Central memory CD8-positive, alpha-beta T cell (primary cell): ENCODE measurements around the gene ZNF174.

Experiments
- ATAC-seq: fragments of 150-1000 bp; cut with Tn5 transposase; replicated peaks from 2 replicates; pipeline ENCODE4 v1.10.0; 2022; ENCODE audit warnings: mild to moderate bottlenecking, moderate FRiP score, moderate number of reproducible peaks; ENCODE audit not compliant: poor library complexity, severe bottlenecking; ENCODE audit errors: extremely low read depth
- DNase-seq, 2 donors: peaks; one replicate each; pipeline ENCODE4 v3.0.0; 2021; ENCODE audit warnings: low spot score in 2 of 2
- H3K27ac Mint-ChIP-seq: one replicate; pipeline ENCODE4 v1.8.0; 2022; ENCODE audit warnings: low read depth, mild to moderate bottlenecking, moderate library complexity, mixed read lengths
- H3K27me3 Mint-ChIP-seq: one replicate; pipeline ENCODE4 v1.8.0; 2022; ENCODE audit warnings: mixed read lengths
- H3K36me3 Mint-ChIP-seq: one replicate; pipeline ENCODE4 v1.8.0; 2022; ENCODE audit warnings: mild to moderate bottlenecking, moderate library complexity, mixed read lengths; ENCODE audit not compliant: insufficient read depth
- H3K4me1 Mint-ChIP-seq: one replicate; pipeline ENCODE4 v1.8.0; 2022; ENCODE audit warnings: mixed read lengths
- H3K4me3 Mint-ChIP-seq: one replicate; pipeline ENCODE4 v1.8.0; 2022; ENCODE audit warnings: mild to moderate bottlenecking, moderate library complexity, mixed read lengths
- H3K9me3 Mint-ChIP-seq: one replicate; pipeline ENCODE4 v1.8.0; 2022; ENCODE audit warnings: mixed read lengths

The ZNF174 gene

GRCh38 chr16:3400779-3401688, at the start of gene ZNF174, which contains the start of gene ZSCAN32:
TSS of gene ZNF174 (plus strand) at chr16:3401215. CDS start at chr16:3402005, 790 bp downstream.
TSS of gene ZSCAN32 (minus strand) at chr16:3401004. CDS start at chr16:3397557, 3,447 bp downstream.
- peaks cover 48% of the 10 kb centered on the region for H3K4me1 Mint-ChIP-seq

GRCh38 chr16:3355589-3355988, 45.4 kb upstream of the ZNF174 start, which contains the start of gene OR2C1:
TSS of gene OR2C1 (plus strand) at chr16:3355889. CDS start at chr16:3355941, 52 bp downstream.
- no peak within 1 kb of the TSS for H3K27ac Mint-ChIP-seq
- no peak for ATAC-seq

More at GRCh38 chr16:3400779-3401688, at the start of gene ZNF174, which contains the start of gene ZSCAN32:
- Mint-ChIP-seq H3K4me3 (peak within 1 kb of the TSS; percentile 96), H3K36me3 (peaks cover 15% of the 10 kb centered on the region), H3K9me3 (peaks cover 1% of the 10 kb centered on the region), H3K27me3 (no peaks in the 10 kb centered on the region), H3K27ac (peak within 1 kb of the TSS; percentile 87)
- ATAC-seq: peak; percentile 99
- DNase-seq: peak; percentile 96 to 99

GRCh38 chr16:3356118-3356517, 44.9 kb upstream of the ZNF174 start:
- Mint-ChIP-seq H3K9me3 (peaks cover 10% of the 10 kb centered on the region), H3K4me1 (no peaks in the 10 kb centered on the region), H3K27ac (no peak overlapping the region), H3K4me3 (no peak overlapping the region), H3K27me3 (peaks cover 39% of the 10 kb centered on the region), H3K36me3 (no peaks in the 10 kb centered on the region)
- DNase-seq (no peak), ATAC-seq (no peak)

More at GRCh38 chr16:3355589-3355988, 45.4 kb upstream of the ZNF174 start, which contains the start of gene OR2C1:
- no peak within 1 kb of the TSS for H3K4me3 Mint-ChIP-seq
- no peaks in the 10 kb centered on the region for H3K36me3 Mint-ChIP-seq
- DNase-seq: no peak
- H3K4me1 Mint-ChIP-seq: no peaks in the 10 kb centered on the region
- peaks cover 34% of the 10 kb centered on the region for H3K27me3 Mint-ChIP-seq
- peaks cover 10% of the 10 kb centered on the region for H3K9me3 Mint-ChIP-seq

- Mint-ChIP-seq H3K36me3 (no peaks in the 10 kb centered on the region), H3K9me3 (peaks cover 10% of the 10 kb centered on the region), H3K27ac (no peak overlapping the region), H3K4me1 (no peaks in the 10 kb centered on the region), H3K27me3 (peaks cover 58% of the 10 kb centered on the region), H3K4me3 (no peak overlapping the region)
- DNase-seq (no peak), ATAC-seq (no peak)
Measured at GRCh38 chr16:3358871-3359270, 42.1 kb upstream of the ZNF174 start.

DNA sequence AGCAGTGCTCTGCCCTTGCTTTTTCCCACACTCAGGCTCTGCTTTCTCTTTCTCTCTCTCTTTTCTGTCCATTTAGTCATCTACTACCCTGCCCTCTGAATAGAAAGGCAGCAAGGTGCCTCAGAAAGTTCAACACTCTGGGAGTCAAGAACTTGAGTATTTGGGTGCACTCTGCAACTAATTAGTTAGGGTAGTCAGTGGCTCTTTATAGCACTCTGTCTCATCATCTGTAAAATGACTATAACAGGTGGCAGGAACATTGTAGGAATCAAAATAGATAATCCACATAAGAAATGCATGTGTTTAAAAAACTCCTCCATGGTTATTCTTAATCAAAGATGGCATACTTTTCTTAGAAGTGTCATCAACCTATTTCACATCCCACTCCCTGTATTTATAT, 38.1 kb upstream of the ZNF174 start:
- DNase-seq (no peak), ATAC-seq (no peak)
- Mint-ChIP-seq H3K27me3 (peaks cover 43% of the 10 kb centered on the region), H3K4me3 (no peak overlapping the region), H3K27ac (no peak overlapping the region), H3K4me1 (peaks cover 5% of the 10 kb centered on the region), H3K36me3 (peaks cover 3% of the 10 kb centered on the region), H3K9me3 (peaks cover 5% of the 10 kb centered on the region)

DNA sequence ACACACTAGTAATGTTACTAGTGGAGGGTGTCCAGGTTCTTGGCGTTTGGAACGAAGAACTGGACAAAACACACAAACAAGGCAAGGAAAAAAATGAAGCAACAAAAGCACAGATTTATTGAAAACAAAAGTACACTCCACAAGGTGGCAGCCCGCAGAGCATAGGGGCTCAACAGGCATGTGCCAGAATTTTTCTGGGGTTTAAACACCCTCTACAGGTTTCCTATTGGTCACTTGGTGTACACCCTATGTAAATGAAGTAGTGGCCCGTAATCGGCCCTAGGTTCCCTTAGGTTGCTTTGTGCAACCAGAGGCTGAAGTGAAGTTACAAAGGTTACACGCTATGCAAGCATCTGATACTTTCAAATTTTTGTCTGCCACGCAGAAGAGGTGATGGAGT, 37.2 kb upstream of the ZNF174 start:
- peaks cover 5% of the 10 kb centered on the region for H3K4me1 Mint-ChIP-seq
- H3K36me3 Mint-ChIP-seq: peaks cover 3% of the 10 kb centered on the region
- peaks cover 40% of the 10 kb centered on the region for H3K27me3 Mint-ChIP-seq
- H3K9me3 Mint-ChIP-seq: peaks cover 5% of the 10 kb centered on the region
- H3K4me3 Mint-ChIP-seq: no peak overlapping the region
- H3K27ac Mint-ChIP-seq: no peak overlapping the region
- ATAC-seq (no peak), DNase-seq (no peak)

DNA sequence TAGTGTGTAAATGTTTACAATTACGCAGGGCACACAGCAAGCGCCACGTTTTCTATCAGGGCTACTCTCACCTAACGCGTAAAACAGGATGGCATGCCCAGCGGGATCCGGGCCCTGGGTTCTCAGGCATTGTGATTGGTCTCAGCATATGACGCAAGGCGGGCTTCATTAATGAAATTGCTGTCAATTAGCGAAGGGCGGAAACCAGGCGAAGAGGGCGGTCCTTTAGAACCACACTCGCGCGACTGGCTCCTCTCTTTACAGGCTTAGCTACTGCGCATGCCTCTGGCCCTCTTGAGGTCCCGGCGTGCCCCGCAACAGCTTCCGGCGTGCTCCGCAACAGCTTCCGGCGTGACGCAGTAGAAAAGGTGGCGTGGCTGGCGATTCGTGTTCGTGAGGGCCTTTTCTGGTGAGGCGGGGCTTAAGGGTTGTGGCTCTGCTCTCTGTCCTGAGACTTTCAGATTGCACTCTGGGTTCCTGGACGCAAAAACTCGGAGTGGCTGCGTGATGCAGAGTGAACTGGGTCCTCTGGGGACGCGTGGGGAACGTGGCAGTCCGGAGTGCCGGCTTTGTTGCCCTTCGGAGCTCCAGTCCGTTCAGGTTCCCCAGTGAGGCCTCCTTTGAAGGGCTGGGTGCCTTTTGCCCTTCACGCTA, 36.1 kb upstream of the ZNF174 start:
- ATAC-seq (peak; percentile 97), DNase-seq (peak; percentile 48 to 77)
- Mint-ChIP-seq H3K27me3 (peaks cover 31% of the 10 kb centered on the region), H3K36me3 (peaks cover 3% of the 10 kb centered on the region), H3K9me3 (peaks cover 4% of the 10 kb centered on the region), H3K4me1 (peaks cover 5% of the 10 kb centered on the region), H3K27ac (peak overlapping the region; percentile 74), H3K4me3 (peak overlapping the region; percentile 71)

GRCh38 chr16:3369073-3369472, 31.9 kb upstream of the ZNF174 start:
- Mint-ChIP-seq H3K27ac (no peak overlapping the region), H3K27me3 (no peaks in the 10 kb centered on the region), H3K4me3 (no peak overlapping the region), H3K9me3 (no peaks in the 10 kb centered on the region), H3K36me3 (peaks cover 3% of the 10 kb centered on the region), H3K4me1 (peaks cover 5% of the 10 kb centered on the region)
- no peak for ATAC-seq
- DNase-seq: no peak

DNA sequence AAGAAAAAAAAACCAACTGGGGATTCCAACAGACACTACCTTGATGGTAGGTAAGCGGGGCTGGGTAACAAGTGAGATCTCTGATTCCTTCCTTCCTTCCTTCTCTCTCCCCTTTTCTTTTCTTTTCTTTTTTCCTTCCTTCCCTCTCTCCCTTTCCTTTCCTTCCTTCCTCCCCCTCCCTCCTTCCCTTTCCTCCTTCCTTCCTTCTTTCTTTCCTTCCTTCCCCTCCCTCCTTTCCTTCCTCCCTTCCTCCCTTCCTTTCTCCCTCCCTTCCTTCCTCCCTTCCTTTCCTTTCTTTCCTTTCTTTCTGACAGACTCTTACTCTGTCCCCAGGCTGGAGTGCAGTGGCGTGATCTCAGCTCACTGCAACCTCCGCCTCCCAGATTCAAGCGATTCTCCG, 25.3 kb upstream of the ZNF174 start:
- ATAC-seq: no peak
- DNase-seq: no peak
- Mint-ChIP-seq H3K27ac (no peak overlapping the region), H3K27me3 (no peaks in the 10 kb centered on the region), H3K4me1 (no peaks in the 10 kb centered on the region), H3K4me3 (no peak overlapping the region), H3K9me3 (peaks cover 31% of the 10 kb centered on the region), H3K36me3 (no peaks in the 10 kb centered on the region)

DNA sequence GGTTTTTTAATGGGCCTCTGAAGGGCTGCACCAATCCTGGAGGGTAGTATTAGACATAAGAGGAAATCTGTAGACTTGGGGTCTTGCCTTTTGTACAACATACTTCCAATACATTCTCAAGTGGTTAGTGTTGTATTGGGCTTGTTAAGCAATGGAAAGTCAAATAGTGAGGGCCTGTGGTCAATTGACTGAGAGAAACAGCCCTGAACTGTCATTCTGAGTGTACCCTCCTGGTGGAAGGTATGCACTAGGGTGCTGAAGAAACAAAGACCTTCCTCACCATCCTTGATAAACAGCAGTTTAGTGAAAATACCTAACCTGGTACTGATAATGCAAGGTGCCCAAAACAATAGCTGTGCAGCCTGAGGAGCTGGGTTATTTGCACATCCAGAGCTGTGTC, 23.1 kb upstream of the ZNF174 start:
- ATAC-seq: no peak
- peaks cover 37% of the 10 kb centered on the region for H3K9me3 Mint-ChIP-seq

GRCh38 chr16:3383045-3383448, 18.0 kb upstream of the ZNF174 start:
- H3K27me3 Mint-ChIP-seq: no peaks in the 10 kb centered on the region
- peaks cover 38% of the 10 kb centered on the region for H3K9me3 Mint-ChIP-seq

More for the DNA sequence above, 23.1 kb upstream of the ZNF174 start:
- H3K4me3 Mint-ChIP-seq: no peak overlapping the region
- H3K36me3 Mint-ChIP-seq: peaks cover 6% of the 10 kb centered on the region
- H3K27ac Mint-ChIP-seq: no peak overlapping the region
- DNase-seq: no peak
- no peaks in the 10 kb centered on the region for H3K27me3 Mint-ChIP-seq
- no peaks in the 10 kb centered on the region for H3K4me1 Mint-ChIP-seq

DNA sequence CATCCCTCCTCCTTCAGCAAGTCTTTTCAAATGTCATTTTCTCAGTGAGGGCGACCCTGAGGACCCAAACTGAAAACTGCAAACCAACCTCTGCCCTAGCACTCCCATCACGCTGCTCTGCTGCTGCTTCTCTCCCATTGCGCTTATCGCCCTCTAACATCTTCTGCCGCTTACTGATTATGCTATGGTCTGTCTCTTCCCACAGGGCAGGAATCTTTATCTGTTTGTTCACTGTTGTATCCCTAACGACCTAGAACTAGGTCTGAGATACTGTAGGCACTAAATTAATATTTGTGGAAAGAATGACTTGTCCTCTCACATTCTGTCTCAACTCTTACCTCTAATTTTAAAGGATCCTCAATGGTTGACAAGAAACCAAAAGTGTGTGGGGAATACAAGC, 12.7 kb upstream of the ZNF174 start:
- no peak overlapping the region for H3K4me3 Mint-ChIP-seq
- H3K4me1 Mint-ChIP-seq: peaks cover 6% of the 10 kb centered on the region
- peaks cover 21% of the 10 kb centered on the region for H3K9me3 Mint-ChIP-seq
- ATAC-seq (no peak), DNase-seq (no peak)
- no peak overlapping the region for H3K27ac Mint-ChIP-seq
- H3K36me3 Mint-ChIP-seq: peaks cover 49% of the 10 kb centered on the region
- no peaks in the 10 kb centered on the region for H3K27me3 Mint-ChIP-seq

More at GRCh38 chr16:3383045-3383448, 18.0 kb upstream of the ZNF174 start:
- H3K36me3 Mint-ChIP-seq: peaks cover 31% of the 10 kb centered on the region
- H3K27ac Mint-ChIP-seq: no peak overlapping the region
- H3K4me3 Mint-ChIP-seq: no peak overlapping the region
- DNase-seq (no peak), ATAC-seq (no peak)
- no peaks in the 10 kb centered on the region for H3K4me1 Mint-ChIP-seq
